Measurements from ENCODE around the gene XRCC2. TPM values are rescaled to one million over a fixed set of nuclear protein-coding genes. Genes with fewer than 3 reads are reported as not detected.

XRCC2 gene
- total and polyA plus RNA-seq, 2 experiments from 2014 or later: 18.9 to 33.2 TPM

DNA sequence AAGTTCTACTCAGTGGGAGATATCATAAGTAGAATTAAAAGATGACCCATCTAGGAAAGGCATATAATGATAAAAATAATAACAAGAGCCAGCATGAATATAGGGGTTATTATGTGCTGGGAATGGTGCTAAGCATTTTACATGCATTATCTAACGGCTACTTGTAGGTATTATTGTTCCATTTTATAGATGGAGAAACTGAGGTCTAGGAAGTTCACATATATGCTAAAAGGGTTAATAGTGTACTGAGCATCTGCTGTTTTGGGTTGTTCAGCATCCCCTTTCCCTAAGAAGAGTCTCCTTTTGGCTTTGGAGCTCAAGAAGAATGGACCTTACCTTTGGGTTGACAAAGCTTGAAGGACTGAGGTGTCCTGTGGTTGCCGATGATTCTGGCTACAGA is 68.9 kb downstream of the XRCC2 start (continued):
- TF ChIP-seq, protein P1, sequence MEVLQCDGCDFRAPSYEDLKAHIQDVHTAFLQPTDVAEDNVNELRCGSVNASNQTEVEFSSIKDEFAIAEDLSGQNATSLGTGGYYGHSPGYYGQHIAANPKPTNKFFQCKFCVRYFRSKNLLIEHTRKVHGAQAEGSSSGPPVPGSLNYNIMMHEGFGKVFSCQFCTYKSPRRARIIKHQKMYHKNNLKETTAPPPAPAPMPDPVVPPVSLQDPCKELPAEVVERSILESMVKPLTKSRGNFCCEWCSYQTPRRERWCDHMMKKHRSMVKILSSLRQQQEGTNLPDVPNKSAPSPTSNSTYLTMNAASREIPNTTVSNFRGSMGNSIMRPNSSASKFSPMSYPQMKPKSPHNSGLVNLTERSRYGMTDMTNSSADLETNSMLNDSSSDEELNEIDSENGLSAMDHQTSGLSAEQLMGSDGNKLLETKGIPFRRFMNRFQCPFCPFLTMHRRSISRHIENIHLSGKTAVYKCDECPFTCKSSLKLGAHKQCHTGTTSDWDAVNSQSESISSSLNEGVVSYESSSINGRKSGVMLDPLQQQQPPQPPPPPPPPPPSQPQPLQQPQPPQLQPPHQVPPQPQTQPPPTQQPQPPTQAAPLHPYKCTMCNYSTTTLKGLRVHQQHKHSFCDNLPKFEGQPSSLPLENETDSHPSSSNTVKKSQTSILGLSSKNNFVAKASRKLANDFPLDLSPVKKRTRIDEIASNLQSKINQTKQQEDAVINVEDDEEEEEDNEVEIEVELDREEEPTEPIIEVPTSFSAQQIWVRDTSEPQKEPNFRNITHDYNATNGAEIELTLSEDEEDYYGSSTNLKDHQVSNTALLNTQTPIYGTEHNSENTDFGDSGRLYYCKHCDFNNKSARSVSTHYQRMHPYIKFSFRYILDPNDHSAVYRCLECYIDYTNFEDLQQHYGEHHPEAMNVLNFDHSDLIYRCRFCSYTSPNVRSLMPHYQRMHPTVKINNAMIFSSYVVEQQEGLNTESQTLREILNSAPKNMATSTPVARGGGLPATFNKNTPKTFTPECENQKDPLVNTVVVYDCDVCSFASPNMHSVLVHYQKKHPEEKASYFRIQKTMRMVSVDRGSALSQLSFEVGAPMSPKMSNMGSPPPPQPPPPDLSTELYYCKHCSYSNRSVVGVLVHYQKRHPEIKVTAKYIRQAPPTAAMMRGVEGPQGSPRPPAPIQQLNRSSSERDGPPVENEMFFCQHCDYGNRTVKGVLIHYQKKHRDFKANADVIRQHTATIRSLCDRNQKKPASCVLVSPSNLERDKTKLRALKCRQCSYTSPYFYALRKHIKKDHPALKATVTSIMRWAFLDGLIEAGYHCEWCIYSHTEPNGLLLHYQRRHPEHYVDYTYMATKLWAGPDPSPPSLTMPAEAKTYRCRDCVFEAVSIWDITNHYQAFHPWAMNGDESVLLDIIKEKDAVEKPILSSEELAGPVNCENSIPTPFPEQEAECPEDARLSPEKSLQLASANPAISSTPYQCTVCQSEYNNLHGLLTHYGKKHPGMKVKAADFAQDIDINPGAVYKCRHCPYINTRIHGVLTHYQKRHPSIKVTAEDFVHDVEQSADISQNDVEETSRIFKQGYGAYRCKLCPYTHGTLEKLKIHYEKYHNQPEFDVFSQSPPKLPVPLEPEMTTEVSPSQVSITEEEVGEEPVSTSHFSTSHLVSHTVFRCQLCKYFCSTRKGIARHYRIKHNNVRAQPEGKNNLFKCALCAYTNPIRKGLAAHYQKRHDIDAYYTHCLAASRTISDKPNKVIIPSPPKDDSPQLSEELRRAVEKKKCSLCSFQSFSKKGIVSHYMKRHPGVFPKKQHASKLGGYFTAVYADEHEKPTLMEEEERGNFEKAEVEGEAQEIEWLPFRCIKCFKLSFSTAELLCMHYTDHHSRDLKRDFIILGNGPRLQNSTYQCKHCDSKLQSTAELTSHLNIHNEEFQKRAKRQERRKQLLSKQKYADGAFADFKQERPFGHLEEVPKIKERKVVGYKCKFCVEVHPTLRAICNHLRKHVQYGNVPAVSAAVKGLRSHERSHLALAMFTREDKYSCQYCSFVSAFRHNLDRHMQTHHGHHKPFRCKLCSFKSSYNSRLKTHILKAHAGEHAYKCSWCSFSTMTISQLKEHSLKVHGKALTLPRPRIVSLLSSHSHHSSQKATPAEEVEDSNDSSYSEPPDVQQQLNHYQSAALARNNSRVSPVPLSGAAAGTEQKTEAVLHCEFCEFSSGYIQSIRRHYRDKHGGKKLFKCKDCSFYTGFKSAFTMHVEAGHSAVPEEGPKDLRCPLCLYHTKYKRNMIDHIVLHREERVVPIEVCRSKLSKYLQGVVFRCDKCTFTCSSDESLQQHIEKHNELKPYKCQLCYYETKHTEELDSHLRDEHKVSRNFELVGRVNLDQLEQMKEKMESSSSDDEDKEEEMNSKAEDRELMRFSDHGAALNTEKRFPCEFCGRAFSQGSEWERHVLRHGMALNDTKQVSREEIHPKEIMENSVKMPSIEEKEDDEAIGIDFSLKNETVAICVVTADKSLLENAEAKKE (CRISPR knock-in tag; IDR thresholded peaks at IDR 0.05): no peak
- TF ChIP-seq CREB1 (CRISPR knock-in tag; IDR thresholded peaks at IDR 0.05; ENCODE audit: low read depth) (no peak), EZH2 (IDR thresholded peaks at IDR 0.05; ENCODE audit: low read depth, unreplicated experiment) (no peak), STAT1 (IDR thresholded peaks at IDR 0.05; ENCODE audit: unreplicated experiment) (no peak), JUNB (IDR thresholded peaks at IDR 0.05; ENCODE audit: unreplicated experiment) (no peak), EZH2phosphoT487 (IDR thresholded peaks at IDR 0.05; ENCODE audit: unreplicated experiment) (no peak), ZNF114 (CRISPR knock-in tag; IDR thresholded peaks at IDR 0.05) (no peak)
- TF ChIP-seq, protein P2, sequence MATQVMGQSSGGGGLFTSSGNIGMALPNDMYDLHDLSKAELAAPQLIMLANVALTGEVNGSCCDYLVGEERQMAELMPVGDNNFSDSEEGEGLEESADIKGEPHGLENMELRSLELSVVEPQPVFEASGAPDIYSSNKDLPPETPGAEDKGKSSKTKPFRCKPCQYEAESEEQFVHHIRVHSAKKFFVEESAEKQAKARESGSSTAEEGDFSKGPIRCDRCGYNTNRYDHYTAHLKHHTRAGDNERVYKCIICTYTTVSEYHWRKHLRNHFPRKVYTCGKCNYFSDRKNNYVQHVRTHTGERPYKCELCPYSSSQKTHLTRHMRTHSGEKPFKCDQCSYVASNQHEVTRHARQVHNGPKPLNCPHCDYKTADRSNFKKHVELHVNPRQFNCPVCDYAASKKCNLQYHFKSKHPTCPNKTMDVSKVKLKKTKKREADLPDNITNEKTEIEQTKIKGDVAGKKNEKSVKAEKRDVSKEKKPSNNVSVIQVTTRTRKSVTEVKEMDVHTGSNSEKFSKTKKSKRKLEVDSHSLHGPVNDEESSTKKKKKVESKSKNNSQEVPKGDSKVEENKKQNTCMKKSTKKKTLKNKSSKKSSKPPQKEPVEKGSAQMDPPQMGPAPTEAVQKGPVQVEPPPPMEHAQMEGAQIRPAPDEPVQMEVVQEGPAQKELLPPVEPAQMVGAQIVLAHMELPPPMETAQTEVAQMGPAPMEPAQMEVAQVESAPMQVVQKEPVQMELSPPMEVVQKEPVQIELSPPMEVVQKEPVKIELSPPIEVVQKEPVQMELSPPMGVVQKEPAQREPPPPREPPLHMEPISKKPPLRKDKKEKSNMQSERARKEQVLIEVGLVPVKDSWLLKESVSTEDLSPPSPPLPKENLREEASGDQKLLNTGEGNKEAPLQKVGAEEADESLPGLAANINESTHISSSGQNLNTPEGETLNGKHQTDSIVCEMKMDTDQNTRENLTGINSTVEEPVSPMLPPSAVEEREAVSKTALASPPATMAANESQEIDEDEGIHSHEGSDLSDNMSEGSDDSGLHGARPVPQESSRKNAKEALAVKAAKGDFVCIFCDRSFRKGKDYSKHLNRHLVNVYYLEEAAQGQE (IDR thresholded peaks at IDR 0.05; ENCODE audit: unreplicated experiment): no peak

Measured in GM23338 (cell line).